ENCODE measurements around the gene TUSC2. TPM values are rescaled to one million over a fixed set of nuclear protein-coding genes. Genes with fewer than 3 reads are reported as not detected.
A peak's percentile ranks its signal among the peaks of the same experiment; 100 is the strongest.

TUSC2 gene
- total RNA-seq, 1 experiment from 2014 or later = 15.2 TPM

DNA sequence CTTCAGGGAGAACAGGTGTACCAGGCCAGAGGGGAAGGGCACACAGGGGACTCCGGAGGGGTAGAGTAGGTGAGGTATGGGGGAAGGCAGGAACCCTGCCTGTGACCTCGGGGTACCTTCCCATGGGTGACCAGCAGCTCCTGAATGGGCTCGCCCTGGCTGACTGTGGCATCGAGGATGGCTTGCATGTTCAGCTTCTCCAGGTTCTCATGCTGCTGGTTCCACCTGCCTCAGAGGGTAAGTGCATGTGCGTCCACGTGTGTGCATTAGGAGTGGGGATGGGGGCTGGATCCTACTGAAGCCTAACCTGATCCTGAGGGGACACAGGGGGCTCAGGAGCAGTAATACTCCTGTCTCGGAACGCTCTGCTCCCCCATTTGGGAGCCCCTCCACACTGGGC, 17.0 kb upstream of the TUSC2 start:
- Histone ChIP-seq H3K36me3 (ENCODE audit: insufficient read depth, low read length, poor library complexity, severe bottlenecking) (no peaks in the 10 kb centered on the region), H3K4me1 (ENCODE audit: insufficient read depth, low read length, poor library complexity, severe bottlenecking) (peaks cover 6% of the 10 kb centered on the region), H3K4me3 (ENCODE audit: low read depth, low read length, poor library complexity, severe bottlenecking) (peak overlapping the region; percentile 40), H3K9me3 (ENCODE audit: low read depth, low read length, poor library complexity, severe bottlenecking) (no peaks in the 10 kb centered on the region), H3K27me3 (replicated peaks; ENCODE audit: insufficient read depth, low read depth, low read length, poor library complexity) (no peaks in the 10 kb centered on the region), H3K27ac (ENCODE audit: low read depth, low read length, poor library complexity, severe bottlenecking) (no peak overlapping the region)
- no TSS peak for BruUV-seq (replicated peaks)
- POLR2A ChIA-PET (ENCODE audit: low non-redundant PET) = interaction anchor here (0.6 kb wide), 1 partner anchor 241 kb away, joined by 11 read pairs; no protein-coding TSS in a partner anchor
- CTCF ChIA-PET = no interaction called here
- no peak for DNase-seq (ENCODE audit: low spot score)
- intact Hi-C loops (cut with micrococcal nuclease; ENCODE audit: unreplicated experiment) = no loop called here
- TF ChIP-seq, protein P1, sequence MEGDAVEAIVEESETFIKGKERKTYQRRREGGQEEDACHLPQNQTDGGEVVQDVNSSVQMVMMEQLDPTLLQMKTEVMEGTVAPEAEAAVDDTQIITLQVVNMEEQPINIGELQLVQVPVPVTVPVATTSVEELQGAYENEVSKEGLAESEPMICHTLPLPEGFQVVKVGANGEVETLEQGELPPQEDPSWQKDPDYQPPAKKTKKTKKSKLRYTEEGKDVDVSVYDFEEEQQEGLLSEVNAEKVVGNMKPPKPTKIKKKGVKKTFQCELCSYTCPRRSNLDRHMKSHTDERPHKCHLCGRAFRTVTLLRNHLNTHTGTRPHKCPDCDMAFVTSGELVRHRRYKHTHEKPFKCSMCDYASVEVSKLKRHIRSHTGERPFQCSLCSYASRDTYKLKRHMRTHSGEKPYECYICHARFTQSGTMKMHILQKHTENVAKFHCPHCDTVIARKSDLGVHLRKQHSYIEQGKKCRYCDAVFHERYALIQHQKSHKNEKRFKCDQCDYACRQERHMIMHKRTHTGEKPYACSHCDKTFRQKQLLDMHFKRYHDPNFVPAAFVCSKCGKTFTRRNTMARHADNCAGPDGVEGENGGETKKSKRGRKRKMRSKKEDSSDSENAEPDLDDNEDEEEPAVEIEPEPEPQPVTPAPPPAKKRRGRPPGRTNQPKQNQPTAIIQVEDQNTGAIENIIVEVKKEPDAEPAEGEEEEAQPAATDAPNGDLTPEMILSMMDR (conservative IDR thresholded peaks at IDR 0.05; ENCODE audit: low read depth, low read length) = no peak
- no peak for TF ChIP-seq EZH2 (IDR thresholded peaks at IDR 0.05; ENCODE audit: borderline replicate concordance, low read depth, low read length, poor library complexity, severe bottlenecking)

DNA sequence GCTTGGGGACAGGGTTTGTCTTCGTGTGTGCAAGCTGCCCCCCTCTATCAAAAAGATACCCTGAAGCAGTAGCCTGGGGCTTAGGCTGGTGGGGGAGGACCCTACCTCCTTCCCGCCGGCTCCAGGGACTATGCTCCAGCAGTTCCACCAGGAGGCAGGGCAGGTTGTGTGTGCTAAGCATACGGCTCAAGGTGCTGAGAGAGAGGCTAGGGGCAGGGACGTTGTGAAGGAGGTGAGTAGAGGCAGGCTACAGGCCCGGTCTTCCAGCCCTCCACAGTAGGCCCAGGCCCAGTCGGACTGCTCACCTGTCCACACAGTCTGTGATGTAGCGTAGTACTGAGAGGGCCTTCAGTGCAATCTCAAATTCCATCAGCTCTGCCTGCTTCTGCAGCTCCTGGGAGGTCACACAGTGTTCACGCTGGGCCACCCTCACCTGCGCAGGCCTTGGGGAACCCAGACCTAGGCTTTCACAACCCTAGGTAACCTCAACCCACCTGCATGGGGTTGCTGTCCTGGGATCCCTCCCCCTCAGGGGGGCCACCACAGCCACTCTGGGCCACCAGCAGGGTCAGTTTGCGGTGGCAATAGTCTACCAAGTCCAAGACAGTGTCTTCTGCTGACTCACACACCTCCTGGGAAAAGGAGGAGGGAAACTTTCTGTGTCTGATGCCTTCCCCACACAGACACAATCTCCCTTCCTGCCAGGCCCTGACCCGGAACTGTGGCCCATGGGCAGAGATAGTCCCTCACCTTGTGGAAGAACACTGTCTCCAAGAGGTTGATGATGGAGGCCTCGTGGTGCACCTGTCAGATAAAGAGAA, 15.0 kb upstream of the TUSC2 start:
- TF ChIP-seq, protein P1 (conservative IDR thresholded peaks at IDR 0.05; ENCODE audit: low read depth, low read length) = no peak
- no peak for TF ChIP-seq EZH2 (IDR thresholded peaks at IDR 0.05; ENCODE audit: borderline replicate concordance, low read depth, low read length, poor library complexity, severe bottlenecking)
- BruUV-seq (replicated peaks) = no TSS peak
- Histone ChIP-seq H3K9me3 (ENCODE audit: low read depth, low read length, poor library complexity, severe bottlenecking) (no peaks in the 10 kb centered on the region), H3K27ac (ENCODE audit: low read depth, low read length, poor library complexity, severe bottlenecking) (no peak overlapping the region), H3K4me3 (ENCODE audit: low read depth, low read length, poor library complexity, severe bottlenecking) (no peak overlapping the region), H3K36me3 (ENCODE audit: insufficient read depth, low read length, poor library complexity, severe bottlenecking) (no peaks in the 10 kb centered on the region), H3K27me3 (replicated peaks; ENCODE audit: insufficient read depth, low read depth, low read length, poor library complexity) (no peaks in the 10 kb centered on the region), H3K4me1 (ENCODE audit: insufficient read depth, low read length, poor library complexity, severe bottlenecking) (peaks cover 6% of the 10 kb centered on the region)
- intact Hi-C loops (cut with micrococcal nuclease; ENCODE audit: unreplicated experiment) = no loop called here
- DNase-seq (ENCODE audit: low spot score) = no peak
- ChIA-PET POLR2A (ENCODE audit: low non-redundant PET) (no interaction called here), CTCF (no interaction called here)

DNA sequence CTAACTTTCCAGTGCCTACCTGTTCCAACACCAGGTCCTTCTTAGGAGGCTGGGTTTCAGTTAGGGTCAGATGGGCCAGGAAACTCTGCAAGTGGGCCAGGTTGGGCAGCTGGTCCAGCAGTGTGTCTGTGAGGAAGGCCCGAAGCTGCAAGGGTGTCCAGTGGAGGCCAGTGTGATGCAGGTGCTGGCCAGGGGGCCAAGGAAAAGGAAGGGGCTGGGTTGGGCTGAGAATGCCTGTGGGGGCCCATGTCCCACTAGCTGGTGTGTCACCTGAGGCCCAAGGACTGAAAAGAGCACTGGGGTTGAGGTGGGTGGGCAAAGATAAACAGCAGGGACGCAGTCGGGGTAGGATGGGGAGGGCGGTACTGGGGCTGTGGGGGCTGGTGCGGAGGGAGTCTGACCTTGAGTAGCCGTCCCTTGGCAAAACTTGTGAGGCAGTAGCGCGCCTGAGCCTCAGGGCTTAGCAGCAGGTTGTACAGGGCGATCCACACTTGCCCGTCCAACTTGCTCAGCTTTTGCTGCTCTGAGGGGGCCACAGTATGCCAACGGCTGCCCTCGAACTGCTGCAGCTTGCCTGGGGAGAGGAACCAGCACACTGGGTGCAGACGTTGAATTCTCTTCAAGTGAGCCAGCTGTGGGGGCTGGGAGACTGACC, 14.1 kb upstream of the TUSC2 start:
- H3K4me1 ChIP-seq (ENCODE audit: insufficient read depth, low read length, poor library complexity, severe bottlenecking) = peaks cover 6% of the 10 kb centered on the region
- no TSS peak for BruUV-seq (replicated peaks)
- CTCF ChIA-PET = no interaction called here
- no peaks in the 10 kb centered on the region for H3K36me3 ChIP-seq (ENCODE audit: insufficient read depth, low read length, poor library complexity, severe bottlenecking)
- H3K27me3 ChIP-seq (replicated peaks; ENCODE audit: insufficient read depth, low read depth, low read length, poor library complexity) = no peaks in the 10 kb centered on the region
- no peak for DNase-seq (ENCODE audit: low spot score)
- intact Hi-C loops (cut with micrococcal nuclease; ENCODE audit: unreplicated experiment) = no loop called here
- H3K9me3 ChIP-seq (ENCODE audit: low read depth, low read length, poor library complexity, severe bottlenecking) = no peaks in the 10 kb centered on the region
- no peak for TF ChIP-seq EZH2 (IDR thresholded peaks at IDR 0.05; ENCODE audit: borderline replicate concordance, low read depth, low read length, poor library complexity, severe bottlenecking)
- TF ChIP-seq, protein P1 (conservative IDR thresholded peaks at IDR 0.05; ENCODE audit: low read depth, low read length) = no peak
- POLR2A ChIA-PET (ENCODE audit: low non-redundant PET) = no interaction called here
- no peak overlapping the region for H3K27ac ChIP-seq (ENCODE audit: low read depth, low read length, poor library complexity, severe bottlenecking)
- no peak overlapping the region for H3K4me3 ChIP-seq (ENCODE audit: low read depth, low read length, poor library complexity, severe bottlenecking)
